Small intestine (tissue), 7 donors: Measurements from ENCODE around the gene COG4. TPM values are rescaled to one million over a fixed set of nuclear protein-coding genes. Genes with fewer than 3 reads are reported as not detected.
"Not testable (repeated sequence)": the region's sequence is repeated elsewhere in the genome, so short reads cannot be mapped to it uniquely, and the experiment has no call there.

Experiments used
- DNase-seq, 2 donors: peaks; one replicate each; pipeline versions ENCODE4 v3.0.0 to v3.0.0-alpha.2; 2013
- FAIRE-seq: peaks from 2 replicates; lab custom pipeline; 2012; peaks lifted over from hg19 to GRCh38; lab: Jason Lieb, UNC
- H3K27ac ChIP-seq, 3 donors: one replicate each; pipeline ENCODE4 v1.5.1; 2013; ENCODE audit warnings: low read length in 2 of 3, mild to moderate bottlenecking in 2 of 3, control low read depth in 1 of 3, inconsistent platforms in 1 of 3, low read depth in 1 of 3, moderate library complexity in 1 of 3
- H3K27me3 ChIP-seq, 3 donors: one replicate each; pipeline ENCODE4 v1.6.1; 2013; ENCODE audit warnings: low read length in 3 of 3, inconsistent platforms in 1 of 3; ENCODE audit not compliant: control insufficient read depth in 3 of 3, insufficient read depth in 3 of 3
- H3K36me3 ChIP-seq, 3 donors: one replicate each; pipeline ENCODE4 v1.6.1; 2013; ENCODE audit warnings: low read length in 3 of 3, inconsistent platforms in 1 of 3, low read depth in 1 of 3, mild to moderate bottlenecking in 1 of 3, moderate library complexity in 1 of 3; ENCODE audit not compliant: control insufficient read depth in 3 of 3, insufficient read depth in 2 of 3
- H3K4me1 ChIP-seq, 3 donors: one replicate each; pipeline ENCODE4 v1.6.1; 2013; ENCODE audit warnings: low read length in 2 of 3, inconsistent platforms in 1 of 3, low read depth in 1 of 3, mild to moderate bottlenecking in 1 of 3, moderate library complexity in 1 of 3; ENCODE audit not compliant: control insufficient read depth in 3 of 3, insufficient read depth in 2 of 3
- H3K4me3 ChIP-seq, 3 donors: one replicate each; pipeline ENCODE4 v1.5.1; 2013; ENCODE audit warnings: low read length in 3 of 3, control low read depth in 1 of 3, inconsistent platforms in 1 of 3, low read depth in 1 of 3, mild to moderate bottlenecking in 1 of 3, moderate library complexity in 1 of 3
- H3K9me3 ChIP-seq, 2 donors: one replicate each; pipeline ENCODE4 v1.6.1; 2013; ENCODE audit warnings: low read depth in 1 of 2, low read length in 1 of 2; ENCODE audit not compliant: control insufficient read depth in 2 of 2, insufficient read depth in 1 of 2
- WGBS, 3 donors: extraction: QIAGEN DNeasy Blood & Tissue Kit; methylation state at CpG; one replicate each; pipeline ENCODE4 v1.1.7; 2013; 5-methylcytosine and 5-hydroxymethylcytosine counted together
- polyA plus RNA-seq, 4 donors: library from polyadenylated mRNA; stranded (reverse) in 3 of 4; unstranded in 1 of 4; fragments of 200-250 nt in 3 of 4; fragments of 120-200 nt in 1 of 4; gene quantifications; one replicate each; pipeline versions ENCODE4 v1.2.1 to v1.2.3, GENCODE V29; 2013
- donor health status: healthy with polysubstance abuse.
- donor health status: control.
- donor health status: control.
- donor health status: Bipolar disorder and iron deficiency.
- donor health status: healthy.

Gene COG4
- polyA plus RNA-seq, 4 donors: 48.1 to 93.5 (median 54.3) TPM

DNA sequence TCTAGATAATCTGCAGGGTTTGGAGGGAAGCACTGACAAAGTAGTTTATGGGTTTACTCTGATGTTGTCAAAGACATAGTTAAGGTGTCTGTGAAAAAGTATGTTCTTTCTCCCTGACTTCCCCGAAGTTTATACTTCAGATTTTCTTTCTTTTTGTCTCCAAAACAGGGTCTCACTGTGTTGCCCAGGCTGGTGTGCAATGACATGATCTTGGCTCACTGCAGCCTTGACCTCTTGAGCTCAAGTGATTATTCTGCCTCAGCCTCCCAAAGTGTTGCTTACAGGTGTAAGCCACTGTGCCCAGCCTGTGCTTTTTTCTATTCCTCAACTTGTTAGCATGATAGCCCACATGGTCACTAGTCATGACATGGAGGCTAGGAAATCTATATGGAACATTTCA is 21.2 kb upstream of the COG4 start:
- DNase-seq (no peak), FAIRE-seq (no peak)
- Histone ChIP-seq H3K9me3 (no peaks in the 10 kb centered on the region), H3K4me1 (no peaks in the 10 kb centered on the region), H3K36me3 (peaks cover 27 to 58% (median 37%) of the 10 kb centered on the region in 3 donors), H3K4me3 (no peak overlapping the region), H3K27ac (no peak overlapping the region), H3K27me3 (no peaks in the 10 kb centered on the region)
- 76 to 94% (median 85%) methylated on average over 1 of the region's 1 CpG for WGBS, 3 donors

DNA sequence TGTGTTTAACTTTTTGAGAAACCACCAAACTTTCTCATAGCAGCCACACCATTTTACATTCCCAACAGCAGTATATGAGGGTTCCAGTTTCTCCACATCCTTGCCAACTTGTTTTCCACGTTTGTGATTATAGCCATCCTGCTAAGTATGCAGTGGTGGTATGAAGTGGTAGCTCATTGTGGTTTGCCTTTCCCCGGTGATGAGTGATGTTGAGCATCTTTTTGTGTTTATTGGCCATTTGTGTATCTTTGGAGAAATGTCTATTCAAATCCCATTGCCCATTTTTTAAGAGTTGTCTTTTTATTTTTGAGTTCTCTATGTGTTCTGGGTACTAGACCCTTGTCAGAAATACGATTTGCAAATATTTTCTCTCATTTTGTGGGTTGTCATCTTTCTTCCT is 17.6 kb upstream of the COG4 start:
- 47 to 65% (median 55%) methylated on average over 3 of the region's 3 CpGs for WGBS, 3 donors
- no peaks in the 10 kb centered on the region for H3K9me3 ChIP-seq
- H3K27me3 ChIP-seq: no peaks in the 10 kb centered on the region
- no peak overlapping the region for H3K4me3 ChIP-seq
- H3K36me3 ChIP-seq: peaks cover 28 to 60% (median 45%) of the 10 kb centered on the region in 3 donors
- FAIRE-seq: no peak
- no peak overlapping the region for H3K27ac ChIP-seq
- no peak for DNase-seq
- H3K4me1 ChIP-seq: no peaks in the 10 kb centered on the region

DNA sequence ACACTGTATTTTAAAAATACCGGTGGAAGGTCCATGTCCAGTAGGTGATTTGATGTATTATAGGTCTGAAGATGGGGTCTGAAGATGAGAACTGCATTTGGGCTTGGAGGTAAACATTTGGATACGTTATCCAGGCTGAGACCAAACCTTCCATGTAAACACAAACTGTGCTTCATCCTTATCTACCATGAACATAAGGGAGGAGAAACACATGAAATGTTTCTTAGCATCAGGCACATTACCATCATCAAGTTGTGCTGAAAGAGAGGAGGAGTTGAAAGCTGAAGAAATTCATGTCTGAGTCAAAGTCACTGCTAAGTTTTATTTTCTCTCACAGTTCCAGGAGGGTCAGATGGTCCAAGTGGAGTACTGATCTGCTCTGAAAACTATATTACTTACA is 11.6 kb upstream of the COG4 start:
- Histone ChIP-seq H3K9me3 (no peaks in the 10 kb centered on the region), H3K4me1 (no peaks in the 10 kb centered on the region), H3K36me3 (peaks cover 36 to 55% (median 39%) of the 10 kb centered on the region in 3 donors), H3K27me3 (no peaks in the 10 kb centered on the region), H3K27ac (no peak overlapping the region), H3K4me3 (no peak overlapping the region)
- DNase-seq: no peak
- no peak for FAIRE-seq
- WGBS, 3 donors: 78 to 93% (median 88%) methylated on average over 2 of the region's 2 CpGs

DNA sequence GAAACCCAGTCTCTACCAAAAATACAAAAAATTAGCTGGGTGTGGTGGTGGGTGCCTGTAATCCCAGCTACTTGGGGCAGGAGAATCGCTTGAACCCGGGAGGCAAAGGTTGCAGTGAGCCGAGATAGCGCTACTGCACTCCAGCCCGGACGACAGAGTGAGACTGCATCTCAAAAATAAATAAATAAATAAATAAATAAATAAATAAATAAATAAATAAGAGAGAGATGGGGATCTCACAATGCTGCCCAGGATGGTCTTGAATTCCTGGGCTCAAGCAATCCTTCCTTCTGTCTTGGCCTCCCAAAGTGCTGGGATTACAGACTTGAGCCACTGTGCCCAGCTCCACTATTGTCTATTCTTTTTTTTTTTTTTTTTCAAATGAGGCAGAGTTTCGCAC is 6.6 kb upstream of the COG4 start:
- H3K4me3 ChIP-seq, DNase-seq, FAIRE-seq, H3K27ac ChIP-seq, H3K9me3 ChIP-seq, H3K27me3 ChIP-seq: not testable (repeated sequence)
- WGBS, 3 donors: 90 to 92% (median 92%) methylated on average over 5 to 7 of the region's 7 CpGs
- peaks cover under 1 to 11% (median 2%) of the 10 kb centered on the region in 3 donors for H3K4me1 ChIP-seq
- peaks cover 20 to 61% (median 23%) of the 10 kb centered on the region in 3 donors for H3K36me3 ChIP-seq

DNA sequence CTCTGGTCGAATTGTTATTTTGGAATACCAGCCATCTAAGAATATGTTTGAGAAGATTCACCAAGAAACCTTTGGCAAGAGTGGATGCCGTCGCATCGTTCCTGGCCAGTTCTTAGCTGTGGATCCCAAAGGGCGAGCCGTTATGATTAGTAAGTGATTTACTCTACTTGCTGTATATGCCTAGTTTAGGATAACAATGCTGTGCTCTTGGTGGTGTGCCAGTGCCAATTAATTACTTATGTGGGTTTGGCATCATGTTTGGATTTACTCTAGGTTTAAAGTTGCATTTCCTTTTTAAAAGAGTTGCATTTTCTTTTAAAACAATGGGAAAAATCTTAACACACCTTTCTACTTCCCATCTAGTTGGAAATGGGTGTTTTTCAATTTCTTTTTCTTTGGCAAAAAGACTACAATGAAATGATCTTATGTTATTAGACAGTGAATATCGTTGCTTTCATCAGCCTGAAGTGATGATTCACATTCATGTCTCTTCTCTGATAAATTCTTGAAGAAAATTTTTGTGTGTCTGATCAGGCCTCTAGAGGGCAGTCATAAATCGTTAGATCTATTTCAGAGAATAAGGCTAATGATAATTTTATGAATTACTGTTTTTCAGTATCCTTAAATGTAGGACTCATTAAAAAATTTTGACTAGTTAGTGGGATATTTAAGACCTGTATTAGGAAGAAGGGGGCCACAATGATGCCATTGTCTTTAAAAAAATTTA is 5.9 kb upstream of the COG4 start:
- Histone ChIP-seq H3K36me3 (peaks cover 20 to 57% (median 21%) of the 10 kb centered on the region in 3 donors), H3K4me1 (peaks cover 2 to 13% (median 2%) of the 10 kb centered on the region in 3 donors), H3K9me3 (no peaks in the 10 kb centered on the region), H3K27me3 (no peaks in the 10 kb centered on the region), H3K27ac (no peak overlapping the region), H3K4me3 (no peak overlapping the region)
- FAIRE-seq (no peak), DNase-seq (peak; percentile 23 to 40)
- WGBS, 3 donors: 57 to 64% (median 61%) methylated on average over 8 of the region's 8 CpGs

DNA sequence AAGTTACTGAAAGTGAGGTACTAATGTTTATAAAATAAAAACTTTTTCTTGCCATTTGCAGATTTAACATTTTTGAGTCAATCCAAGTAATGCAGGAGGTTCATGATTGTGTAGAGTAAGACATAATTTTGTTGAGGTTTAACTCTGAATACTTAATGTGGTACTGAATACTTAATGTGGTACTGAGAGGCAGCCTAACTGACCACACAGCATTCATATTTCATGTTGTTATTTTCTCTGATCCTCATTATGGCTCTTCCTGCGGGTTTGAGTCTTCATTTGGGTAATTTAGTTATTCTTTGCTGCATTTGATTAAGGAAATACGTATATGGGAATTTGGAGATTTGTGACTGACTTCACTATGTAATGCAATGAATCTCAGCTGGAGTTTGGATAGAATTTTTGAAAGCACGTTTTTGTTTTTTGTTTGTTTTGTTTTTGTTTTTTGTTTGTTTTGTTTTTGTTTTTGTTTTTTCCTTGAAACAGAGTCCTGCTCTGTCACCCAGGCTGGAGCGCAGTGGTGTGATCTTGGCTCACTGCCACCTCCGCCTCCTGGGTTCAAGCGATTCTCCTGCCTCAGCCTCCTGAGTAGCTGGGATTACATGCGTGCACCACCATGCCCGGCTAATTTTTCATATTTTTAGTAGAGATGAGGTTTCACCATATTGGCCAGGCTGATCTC is 4.1 kb upstream of the COG4 start:
- no peak for FAIRE-seq
- 70 to 74% (median 72%) methylated on average over 8 of the region's 8 CpGs for WGBS, 3 donors
- Histone ChIP-seq H3K9me3 (no peaks in the 10 kb centered on the region), H3K36me3 (peaks cover 12 to 54% (median 14%) of the 10 kb centered on the region in 3 donors), H3K4me1 (peaks cover 2 to 14% (median 4%) of the 10 kb centered on the region in 3 donors), H3K4me3 (no peak overlapping the region), H3K27ac (no peak overlapping the region), H3K27me3 (no peaks in the 10 kb centered on the region)
- no peak for DNase-seq

DNA sequence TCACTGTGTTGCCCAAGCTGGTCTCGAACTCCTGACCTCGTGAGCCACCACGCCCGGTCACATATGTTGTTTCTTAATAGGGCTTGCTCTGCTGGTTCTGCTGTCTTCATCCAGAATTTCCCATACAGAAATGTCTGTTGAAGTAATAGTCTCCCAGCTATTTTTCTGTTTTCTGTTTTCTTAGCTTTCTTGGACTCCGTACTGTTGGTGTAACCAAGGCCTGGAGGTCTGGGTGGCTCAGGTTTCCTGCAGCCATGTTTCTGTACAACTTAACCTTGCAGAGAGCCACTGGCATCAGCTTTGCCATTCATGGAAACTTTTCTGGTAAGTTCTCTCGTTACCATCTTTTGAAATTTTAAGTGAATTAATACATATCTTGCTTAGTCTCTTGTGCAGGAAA is 3.0 kb upstream of the COG4 start:
- Histone ChIP-seq H3K9me3 (no peaks in the 10 kb centered on the region), H3K36me3 (peaks cover 9 to 47% (median 11%) of the 10 kb centered on the region in 3 donors), H3K27ac (no peak overlapping the region), H3K4me3 (no peak overlapping the region), H3K4me1 (peaks cover 2 to 16% (median 8%) of the 10 kb centered on the region in 3 donors), H3K27me3 (no peaks in the 10 kb centered on the region)
- DNase-seq (no peak), FAIRE-seq (no peak)
- 59 to 67% (median 59%) methylated on average over 6 of the region's 6 CpGs for WGBS, 3 donors

DNA sequence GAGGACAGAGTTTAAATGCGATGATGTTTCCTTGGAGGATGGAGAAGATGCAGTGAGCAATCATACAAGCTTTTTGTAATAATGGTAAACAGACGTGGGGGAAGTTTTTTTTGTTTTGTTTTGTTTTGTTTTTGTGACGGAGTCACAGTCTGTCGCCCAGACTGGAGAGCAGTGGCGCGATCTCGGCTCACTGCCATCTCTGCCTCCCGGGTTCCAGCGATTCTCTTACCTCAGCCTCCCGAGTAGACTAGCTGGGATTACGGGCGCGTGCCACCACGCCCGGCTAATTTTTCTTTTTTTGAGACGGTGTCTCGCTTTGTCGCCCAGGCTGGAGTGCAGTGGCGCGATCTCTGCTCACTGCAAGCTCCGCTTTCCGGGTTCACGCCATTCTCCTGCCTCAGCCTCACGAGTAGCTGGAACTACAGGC is 1.1 kb upstream of the COG4 start:
- not testable (repeated sequence) for DNase-seq, FAIRE-seq, H3K27me3 ChIP-seq, H3K9me3 ChIP-seq
- H3K36me3 ChIP-seq: peaks cover 0 to 32% (median 4%) of the 10 kb centered on the region in 3 donors
- H3K4me1 ChIP-seq: peaks cover 2 to 16% (median 8%) of the 10 kb centered on the region in 3 donors
- 0 to 5% (median 4%) methylated on average over 24 of the region's 24 CpGs for WGBS, 3 donors
- H3K27ac ChIP-seq: peak overlapping the region; percentile 82 to 93 (median 86)
- peak overlapping the region; percentile 83 to 95 (median 88) for H3K4me3 ChIP-seq
